Activated naive CD4-positive, alpha-beta T cell treated with anti-CD3 and anti-CD28 coated beads, Interleukin-2, amount 50 U/mL, for 24 hours (primary cell): ENCODE data around the gene TCHHL1.

Experiments used
- H3K27ac Mint-ChIP-seq: one replicate; pipeline ENCODE4 v1.8.0; 2021; ENCODE audit warnings: mild to moderate bottlenecking, mixed read lengths
- H3K27me3 Mint-ChIP-seq: one replicate; pipeline ENCODE4 v1.8.0; 2021; ENCODE audit warnings: mixed read lengths
- H3K36me3 Mint-ChIP-seq: one replicate; pipeline ENCODE4 v1.8.0; 2021; ENCODE audit warnings: mixed read lengths
- H3K4me1 Mint-ChIP-seq: one replicate; pipeline ENCODE4 v1.8.0; 2021; ENCODE audit warnings: mixed read lengths
- H3K4me3 Mint-ChIP-seq: one replicate; pipeline ENCODE4 v1.8.0; 2021; ENCODE audit warnings: mild to moderate bottlenecking, mixed read lengths
- H3K9me3 Mint-ChIP-seq: one replicate; pipeline ENCODE4 v1.8.0; 2021; ENCODE audit warnings: mixed read lengths

Gene TCHHL1

DNA sequence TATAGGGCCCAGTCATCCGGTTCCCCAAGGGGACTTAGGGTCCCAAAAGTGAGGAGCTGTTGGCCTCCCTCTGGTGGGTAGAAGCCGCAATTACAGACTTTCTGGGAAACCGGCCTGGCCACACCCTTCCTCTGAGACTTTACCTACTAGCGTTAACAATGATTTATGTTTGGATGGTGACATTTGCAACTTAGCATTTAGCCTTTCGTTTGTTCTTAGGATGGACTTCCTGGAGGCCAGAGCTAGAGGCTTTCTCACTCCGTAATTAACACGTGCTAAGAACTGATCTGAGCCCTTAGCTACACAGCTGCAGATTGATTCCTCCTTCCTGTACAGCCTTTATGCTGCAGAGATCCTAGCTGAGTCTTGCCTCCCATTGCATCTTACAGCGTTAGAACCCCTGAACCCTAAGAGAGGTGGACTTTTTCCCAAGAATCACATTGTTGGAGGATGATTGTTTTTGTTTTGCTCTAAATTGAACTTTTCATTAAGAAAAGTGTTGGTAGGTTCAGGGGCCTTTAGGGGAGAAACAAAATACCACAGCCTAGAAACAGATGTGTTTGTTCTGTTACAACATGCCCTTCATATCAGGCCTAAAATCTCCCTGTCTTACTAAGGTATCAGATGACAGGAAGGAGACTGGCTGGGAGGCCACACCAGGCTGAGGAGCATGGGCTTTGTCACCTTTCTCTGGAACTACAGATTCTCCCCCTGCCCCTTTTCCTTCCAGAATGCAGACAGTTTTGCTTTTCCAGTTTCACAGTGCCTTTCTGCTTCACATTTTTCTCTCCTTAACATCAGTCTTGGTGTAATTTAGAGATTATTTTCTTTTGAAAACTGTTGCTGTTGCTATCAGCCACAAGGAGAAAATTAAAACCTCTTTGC lies 54.0 kb downstream of the TCHHL1 start:
- peaks cover 54% of the 10 kb centered on the region for H3K4me1 Mint-ChIP-seq
- no peaks in the 10 kb centered on the region for H3K27me3 Mint-ChIP-seq
- peak overlapping the region; percentile 99 for H3K4me3 Mint-ChIP-seq
- H3K36me3 Mint-ChIP-seq: peaks cover 15% of the 10 kb centered on the region
- peak overlapping the region; percentile 99 for H3K27ac Mint-ChIP-seq
- H3K9me3 Mint-ChIP-seq: no peaks in the 10 kb centered on the region

DNA sequence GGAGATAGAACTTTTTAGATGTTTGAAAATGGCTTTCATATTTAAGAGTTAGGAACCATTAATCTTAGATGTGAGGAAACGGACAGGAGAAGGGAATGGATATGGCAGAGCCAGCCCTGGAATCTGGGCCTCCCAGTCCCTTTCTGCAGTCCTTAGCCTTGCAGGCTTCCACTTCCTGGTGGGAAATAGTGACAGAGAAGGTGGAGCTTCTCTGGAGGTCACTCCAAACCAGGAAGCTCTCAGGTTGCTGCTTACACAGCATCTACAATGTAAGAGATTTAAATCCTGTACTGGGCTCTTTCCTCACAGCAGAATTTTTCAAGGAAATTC lies 54.6 kb downstream of the TCHHL1 start:
- Mint-ChIP-seq H3K4me1 (peaks cover 58% of the 10 kb centered on the region), H3K27ac (peak overlapping the region; percentile 79)

More for the DNA sequence above, 54.6 kb downstream of the TCHHL1 start:
- peak overlapping the region; percentile 99 for H3K4me3 Mint-ChIP-seq
- peaks cover 15% of the 10 kb centered on the region for H3K36me3 Mint-ChIP-seq
- no peaks in the 10 kb centered on the region for H3K27me3 Mint-ChIP-seq
- no peaks in the 10 kb centered on the region for H3K9me3 Mint-ChIP-seq
